SK-N-DZ (cell line): Measurements from ENCODE around the gene ANKRD2.

Experiments
- DNase-seq: peaks from one replicate; pipeline ENCODE4 v3.0.0-alpha.2; 2015; ENCODE audit warnings: low spot score

Gene ANKRD2

GRCh38 chr10:97596101-97597082, 23.8 kb downstream of the ANKRD2 start:
- DNase-seq = no peak

- DNase-seq = no peak
Observed at GRCh38 chr10:97597778-97598177, 25.2 kb downstream of the ANKRD2 start.

GRCh38 chr10:97598407-97599271, 26.1 kb downstream of the ANKRD2 start:
- no peak for DNase-seq

GRCh38 chr10:97599272-97599619, 26.7 kb downstream of the ANKRD2 start:
- DNase-seq = no peak

- no peak for DNase-seq
Observed at GRCh38 chr10:97600616-97601015, 28.0 kb downstream of the ANKRD2 start.

- DNase-seq = no peak
Observed at GRCh38 chr10:97601268-97602215, 29.0 kb downstream of the ANKRD2 start.

GRCh38 chr10:97607095-97607636, 34.6 kb downstream of the ANKRD2 start:
- DNase-seq = no peak

GRCh38 chr10:97608991-97609561, 36.5 kb downstream of the ANKRD2 start:
- no peak for DNase-seq

- DNase-seq = no peak
Observed at GRCh38 chr10:97611473-97611872, 38.9 kb downstream of the ANKRD2 start.

GRCh38 chr10:97612386-97612785, 39.8 kb downstream of the ANKRD2 start:
- DNase-seq = peak; percentile 26

GRCh38 chr10:97618285-97618684, 45.7 kb downstream of the ANKRD2 start:
- no peak for DNase-seq

- DNase-seq = no peak
Observed at GRCh38 chr10:97618733-97619132, 46.2 kb downstream of the ANKRD2 start.

- no peak for DNase-seq
Observed at GRCh38 chr10:97623277-97623676, 50.7 kb downstream of the ANKRD2 start.

- no peak for DNase-seq
Observed at GRCh38 chr10:97627731-97628130, 55.2 kb downstream of the ANKRD2 start.

GRCh38 chr10:97628228-97628627, 55.6 kb downstream of the ANKRD2 start:
- DNase-seq = no peak

GRCh38 chr10:97629289-97629688, 56.7 kb downstream of the ANKRD2 start:
- DNase-seq = no peak

GRCh38 chr10:97631098-97631497, 58.5 kb downstream of the ANKRD2 start:
- DNase-seq = no peak

- DNase-seq = peak; percentile 94
Observed at GRCh38 chr10:97632949-97633884, 60.6 kb downstream of the ANKRD2 start, which contains the start of gene MORN4. TSS of gene MORN4 (minus strand) at chr10:97633500. CDS start at chr10:97619653, 13,847 bp downstream.
